Breast epithelium (tissue), 3 donors: ENCODE measurements around the gene PCNX2.

Experiments used
- CTCF ChIP-seq, 3 donors: fragments of 450-650 bp; IDR thresholded peaks; one replicate each; pipeline ENCODE4 v1.5.1; 2016 to 2017; ENCODE audit warnings: antibody characterized with exemption in 3 of 3, mild to moderate bottlenecking in 3 of 3, moderate library complexity in 3 of 3
- POLR2A ChIP-seq: fragments of 450-650 bp; IDR thresholded peaks from one replicate; pipeline ENCODE4 v1.6.1; 2016; ENCODE audit warnings: antibody characterized with exemption, mild to moderate bottlenecking, moderate library complexity
- POLR2AphosphoS5 ChIP-seq, 3 donors: sonication (generic); formaldehyde crosslinking; IDR thresholded peaks; one replicate each; pipeline ENCODE4 v1.6.1; 2017; ENCODE audit warnings: antibody characterized with exemption in 3 of 3

GRCh38 chr1:233151861-233152260, 143.7 kb downstream of the PCNX2 start:
- TF ChIP-seq CTCF (IDR thresholded peaks at IDR 0.05) (no peak), POLR2A (no peak), POLR2AphosphoS5 (IDR thresholded peaks at IDR 0.05) (no peak)
